ES-I3 (cell line): Measurements from ENCODE around the gene TEAD1.

Source experiments
- H3K36me3 ChIP-seq: 2 replicates; pipeline ENCODE4 v1.6.1; 2013; ENCODE audit warnings: mild to moderate bottlenecking, low read length, control low read depth, moderate library complexity; ENCODE audit not compliant: insufficient read depth
- H3K4me1 ChIP-seq: 2 replicates; pipeline ENCODE4 v1.6.1; 2013; ENCODE audit warnings: mild to moderate bottlenecking, control low read depth, low read length; ENCODE audit not compliant: insufficient read depth
- H3K9ac ChIP-seq: 2 replicates; pipeline ENCODE4 v1.6.1; 2013; ENCODE audit warnings: low read depth, mild to moderate bottlenecking, low read length, moderate library complexity
- H3K9me3 ChIP-seq: 2 replicates; pipeline ENCODE4 v1.6.1; 2013; ENCODE audit warnings: mild to moderate bottlenecking, low read length, moderate library complexity; ENCODE audit not compliant: control insufficient read depth, insufficient read depth

TEAD1 gene

GRCh38 chr11:12685229-12685628 is 11.0 kb downstream of the TEAD1 start:
- peaks cover 61% of the 10 kb centered on the region for H3K4me1 ChIP-seq
- H3K9me3 ChIP-seq = no peaks in the 10 kb centered on the region
- H3K36me3 ChIP-seq = no peaks in the 10 kb centered on the region; the same call in 1 of the 2 replicates
- no peak overlapping the region for H3K9ac ChIP-seq

GRCh38 chr11:12686246-12687060 is 12.2 kb downstream of the TEAD1 start:
- Histone ChIP-seq H3K9ac (no peak overlapping the region), H3K9me3 (no peaks in the 10 kb centered on the region), H3K36me3 (no peaks in the 10 kb centered on the region; the same call in 1 of the 2 replicates), H3K4me1 (peaks cover 58% of the 10 kb centered on the region)

GRCh38 chr11:12687216-12687623 is 13.0 kb downstream of the TEAD1 start:
- Histone ChIP-seq H3K36me3 (no peaks in the 10 kb centered on the region; the same call in 1 of the 2 replicates), H3K9ac (no peak overlapping the region), H3K4me1 (peaks cover 56% of the 10 kb centered on the region), H3K9me3 (no peaks in the 10 kb centered on the region)

GRCh38 chr11:12687740-12688139 is 13.5 kb downstream of the TEAD1 start:
- no peak overlapping the region for H3K9ac ChIP-seq
- no peaks in the 10 kb centered on the region for H3K9me3 ChIP-seq
- peaks cover 56% of the 10 kb centered on the region for H3K4me1 ChIP-seq
- no peaks in the 10 kb centered on the region; the same call in 1 of the 2 replicates for H3K36me3 ChIP-seq

GRCh38 chr11:12689029-12689755 is 15.0 kb downstream of the TEAD1 start:
- Histone ChIP-seq H3K4me1 (peaks cover 56% of the 10 kb centered on the region), H3K9ac (no peak overlapping the region), H3K36me3 (no peaks in the 10 kb centered on the region; the same call in 1 of the 2 replicates), H3K9me3 (no peaks in the 10 kb centered on the region)

- H3K4me1 ChIP-seq = peaks cover 62% of the 10 kb centered on the region
- H3K36me3 ChIP-seq = no peaks in the 10 kb centered on the region; the same call in 1 of the 2 replicates
- H3K9me3 ChIP-seq = no peaks in the 10 kb centered on the region
- H3K9ac ChIP-seq = no peak overlapping the region
Observed at GRCh38 chr11:12690663-12691062, 16.4 kb downstream of the TEAD1 start.

GRCh38 chr11:12691473-12691872 is 17.3 kb downstream of the TEAD1 start:
- peaks cover 70% of the 10 kb centered on the region for H3K4me1 ChIP-seq

GRCh38 chr11:12692229-12693075 is 18.2 kb downstream of the TEAD1 start:
- H3K9me3 ChIP-seq = no peaks in the 10 kb centered on the region
- H3K36me3 ChIP-seq = no peaks in the 10 kb centered on the region; the same call in 1 of the 2 replicates
- no peak overlapping the region for H3K9ac ChIP-seq
- H3K4me1 ChIP-seq = peaks cover 72% of the 10 kb centered on the region

More at GRCh38 chr11:12691473-12691872, 17.3 kb downstream of the TEAD1 start:
- H3K9ac ChIP-seq = no peak overlapping the region
- H3K36me3 ChIP-seq = no peaks in the 10 kb centered on the region; the same call in 1 of the 2 replicates
- H3K9me3 ChIP-seq = no peaks in the 10 kb centered on the region

GRCh38 chr11:12693094-12693478 is 18.9 kb downstream of the TEAD1 start:
- no peaks in the 10 kb centered on the region for H3K9me3 ChIP-seq
- H3K4me1 ChIP-seq = peaks cover 69% of the 10 kb centered on the region
- H3K9ac ChIP-seq = no peak overlapping the region

GRCh38 chr11:12693479-12694182 is 19.4 kb downstream of the TEAD1 start:
- peaks cover 69% of the 10 kb centered on the region for H3K4me1 ChIP-seq
- H3K36me3 ChIP-seq = no peaks in the 10 kb centered on the region; the same call in 1 of the 2 replicates
- no peaks in the 10 kb centered on the region for H3K9me3 ChIP-seq
- no peak overlapping the region for H3K9ac ChIP-seq

More at GRCh38 chr11:12693094-12693478, 18.9 kb downstream of the TEAD1 start:
- H3K36me3 ChIP-seq = no peaks in the 10 kb centered on the region; the same call in 1 of the 2 replicates

- H3K4me1 ChIP-seq = peaks cover 67% of the 10 kb centered on the region
- no peak overlapping the region for H3K9ac ChIP-seq
- H3K36me3 ChIP-seq = no peaks in the 10 kb centered on the region; the same call in 1 of the 2 replicates
- no peaks in the 10 kb centered on the region for H3K9me3 ChIP-seq
Observed at GRCh38 chr11:12694183-12694531, 19.9 kb downstream of the TEAD1 start.

- peaks cover 65% of the 10 kb centered on the region for H3K4me1 ChIP-seq
- H3K9me3 ChIP-seq = no peaks in the 10 kb centered on the region
- H3K36me3 ChIP-seq = no peaks in the 10 kb centered on the region
- H3K9ac ChIP-seq = no peak overlapping the region
Observed at GRCh38 chr11:12695221-12695794, 21.1 kb downstream of the TEAD1 start.

- Histone ChIP-seq H3K36me3 (no peaks in the 10 kb centered on the region), H3K4me1 (peaks cover 65% of the 10 kb centered on the region), H3K9me3 (no peaks in the 10 kb centered on the region), H3K9ac (no peak overlapping the region)
Observed at GRCh38 chr11:12695873-12696272, 21.7 kb downstream of the TEAD1 start.
